ENCODE data around the gene A2M. TPM values are rescaled to one million over a fixed set of nuclear protein-coding genes. Genes with fewer than 3 reads are reported as not detected.

A2M gene
- total and polyA plus RNA-seq, 2 of the 8 experiments (the other 6 are each of a cell fraction or from before 2014, with no cell fraction given): 0.15 TPM; not detected in 1

GRCh38 chr12:9109213-9109522, 6.6 kb downstream of the A2M start (continued):
- TF ChIP-seq, protein P1, sequence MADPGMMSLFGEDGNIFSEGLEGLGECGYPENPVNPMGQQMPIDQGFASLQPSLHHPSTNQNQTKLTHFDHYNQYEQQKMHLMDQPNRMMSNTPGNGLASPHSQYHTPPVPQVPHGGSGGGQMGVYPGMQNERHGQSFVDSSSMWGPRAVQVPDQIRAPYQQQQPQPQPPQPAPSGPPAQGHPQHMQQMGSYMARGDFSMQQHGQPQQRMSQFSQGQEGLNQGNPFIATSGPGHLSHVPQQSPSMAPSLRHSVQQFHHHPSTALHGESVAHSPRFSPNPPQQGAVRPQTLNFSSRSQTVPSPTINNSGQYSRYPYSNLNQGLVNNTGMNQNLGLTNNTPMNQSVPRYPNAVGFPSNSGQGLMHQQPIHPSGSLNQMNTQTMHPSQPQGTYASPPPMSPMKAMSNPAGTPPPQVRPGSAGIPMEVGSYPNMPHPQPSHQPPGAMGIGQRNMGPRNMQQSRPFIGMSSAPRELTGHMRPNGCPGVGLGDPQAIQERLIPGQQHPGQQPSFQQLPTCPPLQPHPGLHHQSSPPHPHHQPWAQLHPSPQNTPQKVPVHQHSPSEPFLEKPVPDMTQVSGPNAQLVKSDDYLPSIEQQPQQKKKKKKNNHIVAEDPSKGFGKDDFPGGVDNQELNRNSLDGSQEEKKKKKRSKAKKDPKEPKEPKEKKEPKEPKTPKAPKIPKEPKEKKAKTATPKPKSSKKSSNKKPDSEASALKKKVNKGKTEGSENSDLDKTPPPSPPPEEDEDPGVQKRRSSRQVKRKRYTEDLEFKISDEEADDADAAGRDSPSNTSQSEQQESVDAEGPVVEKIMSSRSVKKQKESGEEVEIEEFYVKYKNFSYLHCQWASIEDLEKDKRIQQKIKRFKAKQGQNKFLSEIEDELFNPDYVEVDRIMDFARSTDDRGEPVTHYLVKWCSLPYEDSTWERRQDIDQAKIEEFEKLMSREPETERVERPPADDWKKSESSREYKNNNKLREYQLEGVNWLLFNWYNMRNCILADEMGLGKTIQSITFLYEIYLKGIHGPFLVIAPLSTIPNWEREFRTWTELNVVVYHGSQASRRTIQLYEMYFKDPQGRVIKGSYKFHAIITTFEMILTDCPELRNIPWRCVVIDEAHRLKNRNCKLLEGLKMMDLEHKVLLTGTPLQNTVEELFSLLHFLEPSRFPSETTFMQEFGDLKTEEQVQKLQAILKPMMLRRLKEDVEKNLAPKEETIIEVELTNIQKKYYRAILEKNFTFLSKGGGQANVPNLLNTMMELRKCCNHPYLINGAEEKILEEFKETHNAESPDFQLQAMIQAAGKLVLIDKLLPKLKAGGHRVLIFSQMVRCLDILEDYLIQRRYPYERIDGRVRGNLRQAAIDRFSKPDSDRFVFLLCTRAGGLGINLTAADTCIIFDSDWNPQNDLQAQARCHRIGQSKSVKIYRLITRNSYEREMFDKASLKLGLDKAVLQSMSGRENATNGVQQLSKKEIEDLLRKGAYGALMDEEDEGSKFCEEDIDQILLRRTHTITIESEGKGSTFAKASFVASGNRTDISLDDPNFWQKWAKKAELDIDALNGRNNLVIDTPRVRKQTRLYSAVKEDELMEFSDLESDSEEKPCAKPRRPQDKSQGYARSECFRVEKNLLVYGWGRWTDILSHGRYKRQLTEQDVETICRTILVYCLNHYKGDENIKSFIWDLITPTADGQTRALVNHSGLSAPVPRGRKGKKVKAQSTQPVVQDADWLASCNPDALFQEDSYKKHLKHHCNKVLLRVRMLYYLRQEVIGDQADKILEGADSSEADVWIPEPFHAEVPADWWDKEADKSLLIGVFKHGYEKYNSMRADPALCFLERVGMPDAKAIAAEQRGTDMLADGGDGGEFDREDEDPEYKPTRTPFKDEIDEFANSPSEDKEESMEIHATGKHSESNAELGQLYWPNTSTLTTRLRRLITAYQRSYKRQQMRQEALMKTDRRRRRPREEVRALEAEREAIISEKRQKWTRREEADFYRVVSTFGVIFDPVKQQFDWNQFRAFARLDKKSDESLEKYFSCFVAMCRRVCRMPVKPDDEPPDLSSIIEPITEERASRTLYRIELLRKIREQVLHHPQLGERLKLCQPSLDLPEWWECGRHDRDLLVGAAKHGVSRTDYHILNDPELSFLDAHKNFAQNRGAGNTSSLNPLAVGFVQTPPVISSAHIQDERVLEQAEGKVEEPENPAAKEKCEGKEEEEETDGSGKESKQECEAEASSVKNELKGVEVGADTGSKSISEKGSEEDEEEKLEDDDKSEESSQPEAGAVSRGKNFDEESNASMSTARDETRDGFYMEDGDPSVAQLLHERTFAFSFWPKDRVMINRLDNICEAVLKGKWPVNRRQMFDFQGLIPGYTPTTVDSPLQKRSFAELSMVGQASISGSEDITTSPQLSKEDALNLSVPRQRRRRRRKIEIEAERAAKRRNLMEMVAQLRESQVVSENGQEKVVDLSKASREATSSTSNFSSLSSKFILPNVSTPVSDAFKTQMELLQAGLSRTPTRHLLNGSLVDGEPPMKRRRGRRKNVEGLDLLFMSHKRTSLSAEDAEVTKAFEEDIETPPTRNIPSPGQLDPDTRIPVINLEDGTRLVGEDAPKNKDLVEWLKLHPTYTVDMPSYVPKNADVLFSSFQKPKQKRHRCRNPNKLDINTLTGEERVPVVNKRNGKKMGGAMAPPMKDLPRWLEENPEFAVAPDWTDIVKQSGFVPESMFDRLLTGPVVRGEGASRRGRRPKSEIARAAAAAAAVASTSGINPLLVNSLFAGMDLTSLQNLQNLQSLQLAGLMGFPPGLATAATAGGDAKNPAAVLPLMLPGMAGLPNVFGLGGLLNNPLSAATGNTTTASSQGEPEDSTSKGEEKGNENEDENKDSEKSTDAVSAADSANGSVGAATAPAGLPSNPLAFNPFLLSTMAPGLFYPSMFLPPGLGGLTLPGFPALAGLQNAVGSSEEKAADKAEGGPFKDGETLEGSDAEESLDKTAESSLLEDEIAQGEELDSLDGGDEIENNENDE (IDR thresholded peaks at IDR 0.05; ENCODE audit: insufficient replicate concordance, low read length): no peak
- TF ChIP-seq CREB1 (IDR thresholded peaks at IDR 0.05) (no peak), CEBPB (IDR thresholded peaks at IDR 0.05; ENCODE audit: low read depth, low read length) (no peak), EGR1 (IDR thresholded peaks at IDR 0.05; ENCODE audit: borderline replicate concordance, low read depth, low read length) (no peak), SP2 (IDR thresholded peaks at IDR 0.05; ENCODE audit: low read length) (no peak), KDM5A (IDR thresholded peaks at IDR 0.05; ENCODE audit: low read length) (no peak), SP4 (IDR thresholded peaks at IDR 0.05; ENCODE audit: low read length) (no peak), CHD1 (IDR thresholded peaks at IDR 0.05; ENCODE audit: low read depth, low read length) (no peak)

All from H1 (cell line).